Measurements from ENCODE around the gene UGT1A6. TPM values are rescaled to one million over a fixed set of nuclear protein-coding genes. Genes with fewer than 3 reads are reported as not detected.

Gene UGT1A6
- total and polyA plus RNA-seq, 2 of the 4 experiments (the other 2 are of a cell fraction): not detected

GRCh38 chr2:233712611-233713261 is 20.0 kb downstream of the UGT1A6 start, which contains the start of gene UGT1A5:
UGT1A5 (plus strand) TSS chr2:233712907; CDS start chr2:233712992, 85 bp downstream.
- intact Hi-C loops (cut with micrococcal nuclease): loop anchor here (5.0 kb wide), 3 partner anchors 155 to 1405 kb away; no protein-coding TSS in a partner anchor
- in situ Hi-C loops (cut with MboI; ENCODE audit: low sequenced_read_pairs): loop anchor here (5.0 kb wide), 1 partner anchor 265 kb away; no protein-coding TSS in a partner anchor
- H3K79me1 ChIP-seq (ENCODE audit: low read depth in 1 of 2, low read length in 2 of 2): no peaks in the 10 kb centered on the region
- ATAC-seq (ENCODE audit: low read depth) (no peak), DNase-seq (no peak)
- H3K27me3 ChIP-seq (ENCODE audit: control insufficient read depth, insufficient read depth, low read length): peaks cover 4% of the 10 kb centered on the region; the same call in 1 of the 2 replicates
- no peaks in the 10 kb centered on the region for H4K20me1 ChIP-seq (ENCODE audit: insufficient read depth, low read length)
- peaks cover 2% of the 10 kb centered on the region for H3K4me1 ChIP-seq (ENCODE audit: control insufficient read depth, insufficient read depth, low read length)
- H4K91ac ChIP-seq (ENCODE audit: insufficient read depth, low read depth, low read length): no peak within 1 kb of the TSS
- H3K18ac ChIP-seq (ENCODE audit: low read depth, low read length): no peak within 1 kb of the TSS
- H2AK9ac ChIP-seq (replicated peaks; ENCODE audit: low read depth, low read length, poor library complexity): no peak within 1 kb of the TSS
- H3K9ac ChIP-seq (ENCODE audit: low read depth, low read length): no peak within 1 kb of the TSS
- BruUV-seq (replicated peaks): no TSS peak
- H2AFZ ChIP-seq (replicated peaks; ENCODE audit: low read length, poor library complexity): no peak within 1 kb of the TSS
- dilution Hi-C loops (cut with HindIII; ENCODE audit: low sequenced_read_pairs, unreplicated experiment): no loop called here
- no peak within 1 kb of the TSS for H2BK120ac ChIP-seq (ENCODE audit: low read depth, low read length)
- H2BK5ac ChIP-seq (ENCODE audit: low read depth, low read length, poor library complexity, severe bottlenecking): no peak within 1 kb of the TSS
- H3K9me3 ChIP-seq (ENCODE audit: control insufficient read depth, insufficient read depth, low read length): no peaks in the 10 kb centered on the region
- no peaks in the 10 kb centered on the region for H3K9me1 ChIP-seq (ENCODE audit: insufficient read depth, low read length)
- TF ChIP-seq FOS (IDR thresholded peaks at IDR 0.05; ENCODE audit: low read depth, low read length) (no peak), CHD1 (IDR thresholded peaks at IDR 0.05; ENCODE audit: low read depth, low read length) (no peak), RFX5 (IDR thresholded peaks at IDR 0.05; ENCODE audit: low read depth, low read length) (no peak), USF2 (IDR thresholded peaks at IDR 0.05; ENCODE audit: low read depth, low read length) (no peak), RAD21 (IDR thresholded peaks at IDR 0.05; ENCODE audit: low read length) (no peak), RCOR1 (IDR thresholded peaks at IDR 0.05; ENCODE audit: insufficient replicate concordance, low read length) (no peak), POLR2A (IDR thresholded peaks at IDR 0.05; ENCODE audit: low read depth, low read length) (no peak), NFE2L2 (IDR thresholded peaks at IDR 0.05; ENCODE audit: low read depth, low read length) (no peak)
- no peak within 1 kb of the TSS for H3K14ac ChIP-seq (replicated peaks; ENCODE audit: low read depth, low read length)
- no peaks in the 10 kb centered on the region for H3K36me3 ChIP-seq (ENCODE audit: control insufficient read depth, insufficient read depth, low read length)
- POLR2A ChIA-PET (ENCODE audit: unreplicated experiment): no interaction called here
- no peak within 1 kb of the TSS for H4K8ac ChIP-seq (ENCODE audit: low read depth in 2 of 2, low read length in 2 of 2)
- no peak within 1 kb of the TSS for H2AK5ac ChIP-seq (ENCODE audit: low read depth, low read length)
- H3K4me3 ChIP-seq (ENCODE audit: insufficient read depth, low read depth, low read length): no peak within 1 kb of the TSS
- H3K4ac ChIP-seq (ENCODE audit: low read depth, low read length): no peak within 1 kb of the TSS
- WGBS, 2 experiments (ENCODE audit: extremely low coverage in 2 of 2, insufficient read length in 1 of 2): 71% methylated on average over 5 of the region's 14 CpGs; no CpG with 5 or more reads in 1 of the 2 experiments
- CTCF ChIA-PET: no interaction called here
- no peak within 1 kb of the TSS for H2BK20ac ChIP-seq (ENCODE audit: low read depth, low read length)
- no peak within 1 kb of the TSS for H2BK15ac ChIP-seq (ENCODE audit: low read depth, low read length)
- no peak within 1 kb of the TSS for H3K27ac ChIP-seq (ENCODE audit: insufficient read depth, low read length)
- no peak within 1 kb of the TSS for H3K56ac ChIP-seq (ENCODE audit: extremely low read depth, insufficient read depth, low read length)
- no peak within 1 kb of the TSS for H3K23ac ChIP-seq (ENCODE audit: low read depth, low read length)
- no peak within 1 kb of the TSS for H3K4me2 ChIP-seq (ENCODE audit: low read depth, low read length)
- H4K5ac ChIP-seq (ENCODE audit: low read depth, low read length): no peak within 1 kb of the TSS

All from IMR-90 (cell line).